Mesodermal cell (in vitro differentiated cells): Measurements from ENCODE around the gene TMA16.

Source experiments
- H3K27ac ChIP-seq: 2 replicates; pipeline ENCODE4 v1.7.0; 2013; ENCODE audit warnings: mild to moderate bottlenecking, low read depth, low read length, moderate library complexity; ENCODE audit not compliant: severe bottlenecking
- H3K36me3 ChIP-seq: 2 replicates; pipeline ENCODE4 v1.7.1; 2013; ENCODE audit warnings: mild to moderate bottlenecking, low read length, moderate library complexity; ENCODE audit not compliant: control insufficient read depth, insufficient read depth
- H3K4me1 ChIP-seq: one replicate; pipeline ENCODE4 v1.7.1; 2013; ENCODE audit warnings: mild to moderate bottlenecking, low read length; ENCODE audit not compliant: insufficient read depth, control insufficient read depth, poor library complexity, severe bottlenecking
- H3K4me3 ChIP-seq: 2 replicates; pipeline ENCODE4 v1.7.0; 2013; ENCODE audit warnings: low read length, control low read depth, mild to moderate bottlenecking; ENCODE audit not compliant: insufficient read depth, poor library complexity, severe bottlenecking; ENCODE audit errors: extremely low read depth
- H3K9me3 ChIP-seq: 2 replicates; pipeline ENCODE4 v1.7.1; 2013; ENCODE audit warnings: mild to moderate bottlenecking, low read length, moderate library complexity; ENCODE audit not compliant: control insufficient read depth
- WGBS, 2 experiments: methylation state at CpG; one replicate each; pipeline ENCODE4 v1.1.5; 2013; ENCODE audit warnings: missing lambda C conversion rate in 2 of 2; ENCODE audit not compliant: insufficient coverage in 2 of 2; 5-methylcytosine and 5-hydroxymethylcytosine counted together

Gene TMA16

DNA sequence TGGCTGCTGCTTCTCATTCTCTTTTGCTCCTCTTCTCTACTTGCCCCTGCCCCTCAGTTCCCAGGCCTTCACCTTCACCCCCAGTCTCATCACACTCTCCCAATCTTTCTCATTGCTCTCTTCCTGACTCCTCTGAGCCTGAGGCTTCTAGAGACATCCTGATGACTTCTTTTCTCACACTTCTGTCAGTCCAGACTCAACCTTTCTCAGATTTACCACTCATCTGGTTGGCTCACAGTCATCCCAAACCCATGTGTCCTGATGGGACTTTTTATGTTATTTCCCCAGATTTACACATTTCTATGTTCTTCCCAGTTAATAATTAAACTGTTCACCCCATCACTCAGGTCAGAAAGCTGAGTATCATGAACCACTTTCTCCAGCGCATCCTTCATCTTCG is 68.0 kb downstream of the TMA16 start:
- no peak overlapping the region for H3K27ac ChIP-seq
- no peaks in the 10 kb centered on the region for H3K4me1 ChIP-seq
- WGBS, 2 experiments = 96 to 100% methylated on average over 2 of the region's 2 CpGs
- no peaks in the 10 kb centered on the region for H3K9me3 ChIP-seq
- no peak overlapping the region for H3K4me3 ChIP-seq
- H3K36me3 ChIP-seq = no peaks in the 10 kb centered on the region

DNA sequence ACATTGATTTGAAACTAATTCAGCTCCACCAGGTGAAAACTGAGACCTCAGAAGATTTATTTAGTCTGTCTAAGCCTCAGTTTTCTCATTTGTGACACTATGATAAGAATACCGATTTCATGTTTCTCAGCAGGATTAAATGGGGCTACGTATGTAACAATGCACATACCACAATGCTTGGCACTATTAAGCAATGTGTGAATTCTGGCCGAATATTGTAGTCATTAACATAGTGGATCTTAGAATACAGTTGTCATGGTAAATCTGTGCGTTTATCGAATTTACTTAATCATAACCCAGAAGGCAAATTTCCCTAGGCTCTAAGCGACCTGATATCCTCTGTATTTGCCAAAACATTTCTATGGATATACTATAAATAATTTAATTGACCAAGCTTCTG is 69.1 kb downstream of the TMA16 start:
- 92 to 100% methylated on average over 1 to 2 of the region's 6 CpGs for WGBS, 2 experiments
- no peaks in the 10 kb centered on the region for H3K36me3 ChIP-seq
- H3K9me3 ChIP-seq = no peaks in the 10 kb centered on the region
- H3K27ac ChIP-seq = no peak overlapping the region
- no peak overlapping the region for H3K4me3 ChIP-seq
- no peaks in the 10 kb centered on the region for H3K4me1 ChIP-seq

DNA sequence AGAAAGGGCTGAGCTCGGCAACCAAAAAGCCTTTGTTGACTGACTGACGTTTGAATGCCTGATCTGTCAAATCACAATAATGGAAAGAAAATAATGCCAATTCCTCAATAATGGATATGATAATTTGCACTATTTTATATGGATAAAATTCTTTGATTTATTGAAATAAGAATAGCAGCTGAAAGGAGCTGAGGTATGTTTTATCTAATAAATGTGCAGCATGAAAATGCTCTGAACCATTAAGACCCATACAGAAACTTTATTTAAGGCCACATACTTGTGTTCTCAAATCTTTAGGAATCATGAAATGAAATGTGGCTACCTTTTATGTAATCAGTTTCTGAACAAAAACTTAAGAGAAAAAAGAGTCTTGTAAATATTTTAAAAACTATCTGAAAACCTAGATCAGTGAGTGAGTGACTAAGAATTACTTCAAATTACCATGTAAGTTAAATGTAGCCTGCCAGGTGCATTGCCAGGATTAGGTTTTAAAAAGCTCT is 69.8 kb downstream of the TMA16 start:
- Histone ChIP-seq H3K36me3 (no peaks in the 10 kb centered on the region), H3K27ac (no peak overlapping the region), H3K4me3 (no peak overlapping the region), H3K9me3 (no peaks in the 10 kb centered on the region), H3K4me1 (no peaks in the 10 kb centered on the region)
- 100% methylated on average over 1 of the region's 2 CpGs; no CpG with 5 or more reads in 1 of the 2 experiments for WGBS, 2 experiments

DNA sequence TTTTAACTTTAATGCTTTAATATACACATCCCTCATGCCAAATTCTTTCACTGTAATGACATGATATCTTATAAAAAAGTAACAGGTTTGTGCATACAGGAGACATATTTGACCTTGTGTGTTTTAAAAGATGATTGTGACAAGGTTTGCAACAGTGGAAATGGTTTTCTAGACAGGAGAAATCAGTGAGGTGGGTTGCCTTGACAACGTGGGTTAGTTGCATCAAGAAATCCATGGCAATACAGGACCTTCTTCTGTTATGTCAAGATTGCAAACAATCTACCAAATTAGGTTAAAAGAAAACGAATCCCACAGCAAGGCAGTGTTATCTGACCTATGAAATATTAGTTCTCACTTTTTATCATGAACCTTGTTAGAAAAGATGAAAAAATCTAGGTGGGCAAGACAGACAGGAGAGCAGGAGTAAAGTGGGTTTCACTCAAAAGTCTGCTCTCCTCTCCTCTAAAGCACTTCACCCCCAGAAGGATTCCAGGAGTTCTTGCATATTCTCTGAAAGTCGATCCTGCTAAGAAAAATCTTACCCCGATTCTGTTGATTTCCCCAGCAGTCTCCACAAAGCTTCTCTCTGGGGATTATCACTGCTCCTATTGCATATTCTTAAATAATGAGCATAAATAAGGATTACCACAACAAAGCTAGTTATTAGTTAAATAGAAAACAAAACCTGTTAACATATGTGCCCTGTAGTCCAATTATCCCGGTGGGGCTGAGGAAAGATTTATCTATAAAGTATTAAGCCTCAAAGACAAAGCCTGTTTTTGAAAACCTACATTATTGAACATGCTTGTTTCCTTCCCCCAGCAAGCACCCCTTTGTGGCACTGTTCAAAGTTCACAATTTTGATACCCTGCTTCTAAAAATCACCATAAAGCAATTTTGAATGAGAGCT is 71.0 kb downstream of the TMA16 start:
- WGBS, 2 experiments = 20% methylated on average over 1 of the region's 5 CpGs
- H3K4me1 ChIP-seq = no peaks in the 10 kb centered on the region
- no peaks in the 10 kb centered on the region for H3K9me3 ChIP-seq
- H3K27ac ChIP-seq = no peak overlapping the region
- no peak overlapping the region for H3K4me3 ChIP-seq
- H3K36me3 ChIP-seq = no peaks in the 10 kb centered on the region

DNA sequence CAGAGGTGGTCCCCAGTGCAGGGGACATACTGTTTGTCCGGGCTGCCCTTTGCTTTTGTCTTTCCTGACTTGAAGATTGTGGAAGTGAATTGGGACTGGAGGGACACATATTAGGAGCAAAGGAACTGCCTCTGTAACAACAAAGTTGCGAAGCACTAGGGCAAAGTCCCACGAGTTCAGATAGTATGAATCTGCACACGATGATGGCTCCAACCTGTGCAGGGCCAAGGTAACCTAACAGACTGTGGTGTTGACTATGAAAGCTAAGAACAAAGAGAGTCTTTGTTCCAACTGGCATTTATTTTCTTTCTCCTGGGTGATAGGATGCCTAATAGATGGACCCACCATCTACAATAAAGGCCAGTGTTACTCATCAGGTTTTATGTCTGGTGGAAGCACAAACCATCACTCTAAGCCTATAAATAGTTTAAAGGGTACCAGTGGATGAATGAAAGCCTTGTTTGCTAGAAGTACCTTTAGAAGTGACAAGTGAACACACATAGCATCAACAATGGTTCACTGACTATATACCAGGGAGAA is 71.8 kb downstream of the TMA16 start:
- Histone ChIP-seq H3K4me3 (no peak overlapping the region), H3K9me3 (no peaks in the 10 kb centered on the region), H3K4me1 (no peaks in the 10 kb centered on the region), H3K27ac (no peak overlapping the region), H3K36me3 (no peaks in the 10 kb centered on the region)
- 93 to 95% methylated on average over 4 of the region's 4 CpGs for WGBS, 2 experiments

DNA sequence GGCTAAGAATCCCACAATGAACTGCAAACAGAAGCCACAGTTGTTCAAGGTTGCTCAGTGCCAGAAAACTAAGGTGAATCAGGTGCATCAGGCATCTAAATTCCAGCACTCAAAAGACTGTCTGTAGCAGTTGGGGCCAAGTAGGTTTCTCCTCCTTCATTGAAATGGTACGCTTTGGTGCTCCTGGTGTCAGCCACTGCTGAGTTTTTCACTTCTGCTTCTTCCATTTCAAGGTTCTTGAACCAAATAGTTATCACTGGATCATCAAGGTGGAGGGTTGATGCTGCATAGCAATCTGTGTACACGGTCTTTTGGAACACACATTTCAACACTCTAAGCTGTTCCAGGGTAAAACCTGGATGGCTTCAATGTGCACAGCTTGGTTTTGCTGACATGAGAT is 74.4 kb downstream of the TMA16 start:
- Histone ChIP-seq H3K9me3 (no peaks in the 10 kb centered on the region), H3K4me3 (no peak overlapping the region), H3K36me3 (no peaks in the 10 kb centered on the region), H3K27ac (no peak overlapping the region), H3K4me1 (no peaks in the 10 kb centered on the region)
- WGBS, 2 experiments = 100% methylated on average over 1 of the region's 2 CpGs; no CpG with 5 or more reads in 1 of the 2 experiments
